Measurements from ENCODE around the gene FOXJ2.

FOXJ2 gene

DNA sequence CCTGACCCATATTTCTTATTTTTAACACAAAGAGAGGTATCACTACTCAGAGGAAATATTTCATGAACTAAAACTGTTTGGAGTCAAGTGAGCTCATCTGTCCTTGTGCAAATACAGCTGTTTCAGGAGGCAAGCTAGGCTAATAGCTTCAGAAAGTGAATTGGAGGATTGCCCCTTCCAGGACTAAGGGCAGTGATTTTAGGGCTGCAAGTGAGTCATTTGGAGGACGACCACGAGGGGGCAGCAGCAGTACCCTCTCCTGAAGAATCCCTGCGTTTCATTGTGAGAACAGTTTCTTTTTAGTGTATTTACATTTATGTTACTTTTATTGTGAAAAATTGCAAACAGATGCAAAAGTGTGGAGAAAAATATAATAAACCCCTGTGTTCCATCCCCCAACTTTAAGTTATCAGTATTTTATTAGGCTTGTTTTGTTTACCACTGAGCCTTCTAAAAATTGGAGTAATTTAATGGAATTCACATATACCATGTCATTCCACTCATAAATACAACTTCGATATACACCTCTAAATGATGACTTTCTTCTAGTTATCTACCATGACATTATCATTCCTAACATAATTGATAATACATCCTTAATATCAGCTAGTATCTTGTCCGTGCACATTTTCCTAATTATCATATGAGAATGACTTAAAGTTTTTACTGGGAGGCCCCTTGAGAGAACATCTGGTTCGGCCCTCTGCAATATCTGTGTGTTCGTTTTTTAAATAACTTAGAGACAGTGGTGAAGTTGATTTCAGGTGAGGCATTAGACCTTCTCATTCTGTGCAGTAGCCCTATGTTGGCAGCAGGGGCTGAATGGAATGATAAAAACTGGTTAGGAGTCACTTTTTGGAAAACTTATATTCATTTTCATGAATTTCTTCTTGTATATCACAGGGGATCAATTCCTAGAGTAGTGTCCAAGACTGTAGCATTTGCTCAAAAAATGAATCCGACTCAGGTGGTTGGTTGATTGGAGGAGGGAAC, 13.7 kb downstream of the FOXJ2 start:
- no peaks in the 10 kb centered on the region for H3K9me3 Mint-ChIP-seq
- no peak overlapping the region for H3K27ac Mint-ChIP-seq
- TF ChIP-seq, protein P1, sequence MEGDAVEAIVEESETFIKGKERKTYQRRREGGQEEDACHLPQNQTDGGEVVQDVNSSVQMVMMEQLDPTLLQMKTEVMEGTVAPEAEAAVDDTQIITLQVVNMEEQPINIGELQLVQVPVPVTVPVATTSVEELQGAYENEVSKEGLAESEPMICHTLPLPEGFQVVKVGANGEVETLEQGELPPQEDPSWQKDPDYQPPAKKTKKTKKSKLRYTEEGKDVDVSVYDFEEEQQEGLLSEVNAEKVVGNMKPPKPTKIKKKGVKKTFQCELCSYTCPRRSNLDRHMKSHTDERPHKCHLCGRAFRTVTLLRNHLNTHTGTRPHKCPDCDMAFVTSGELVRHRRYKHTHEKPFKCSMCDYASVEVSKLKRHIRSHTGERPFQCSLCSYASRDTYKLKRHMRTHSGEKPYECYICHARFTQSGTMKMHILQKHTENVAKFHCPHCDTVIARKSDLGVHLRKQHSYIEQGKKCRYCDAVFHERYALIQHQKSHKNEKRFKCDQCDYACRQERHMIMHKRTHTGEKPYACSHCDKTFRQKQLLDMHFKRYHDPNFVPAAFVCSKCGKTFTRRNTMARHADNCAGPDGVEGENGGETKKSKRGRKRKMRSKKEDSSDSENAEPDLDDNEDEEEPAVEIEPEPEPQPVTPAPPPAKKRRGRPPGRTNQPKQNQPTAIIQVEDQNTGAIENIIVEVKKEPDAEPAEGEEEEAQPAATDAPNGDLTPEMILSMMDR (IDR thresholded peaks at IDR 0.05; ENCODE audit: unreplicated experiment in 3 of 3), result peak; percentile 77 to 90 (median 81)
- no peak overlapping the region for H3K4me3 Mint-ChIP-seq
- H3K4me1 Mint-ChIP-seq, result no peaks in the 10 kb centered on the region
- H3K27me3 Mint-ChIP-seq (ENCODE audit: low read depth), result no peaks in the 10 kb centered on the region
- peaks cover 80% of the 10 kb centered on the region for H3K36me3 Mint-ChIP-seq (ENCODE audit: low read depth)

DNA sequence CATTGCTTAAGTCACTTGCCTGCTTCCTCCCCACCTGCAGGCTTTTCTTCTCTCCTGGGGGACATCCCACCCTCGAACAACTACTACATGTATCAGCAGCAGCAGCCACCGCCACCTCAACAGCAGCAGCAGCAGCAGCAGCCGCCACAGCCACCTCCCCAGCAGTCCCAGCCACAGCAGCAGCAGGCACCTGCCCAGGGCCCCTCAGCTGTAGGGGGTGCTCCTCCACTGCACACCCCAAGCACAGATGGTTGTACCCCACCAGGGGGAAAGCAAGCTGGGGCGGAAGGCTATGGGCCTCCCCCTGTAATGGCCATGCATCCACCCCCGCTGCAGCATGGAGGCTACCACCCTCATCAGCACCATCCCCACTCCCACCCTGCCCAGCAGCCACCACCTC, 15.3 kb downstream of the FOXJ2 start:
- H3K27me3 Mint-ChIP-seq (ENCODE audit: low read depth), result no peaks in the 10 kb centered on the region
- peaks cover 75% of the 10 kb centered on the region for H3K36me3 Mint-ChIP-seq (ENCODE audit: low read depth)
- H3K4me1 Mint-ChIP-seq, result no peaks in the 10 kb centered on the region
- H3K4me3 Mint-ChIP-seq, result no peak overlapping the region
- H3K9me3 Mint-ChIP-seq, result no peaks in the 10 kb centered on the region
- no peak overlapping the region for H3K27ac Mint-ChIP-seq
- TF ChIP-seq, protein P1 (IDR thresholded peaks at IDR 0.05; ENCODE audit: unreplicated experiment in 3 of 3), result no peak

DNA sequence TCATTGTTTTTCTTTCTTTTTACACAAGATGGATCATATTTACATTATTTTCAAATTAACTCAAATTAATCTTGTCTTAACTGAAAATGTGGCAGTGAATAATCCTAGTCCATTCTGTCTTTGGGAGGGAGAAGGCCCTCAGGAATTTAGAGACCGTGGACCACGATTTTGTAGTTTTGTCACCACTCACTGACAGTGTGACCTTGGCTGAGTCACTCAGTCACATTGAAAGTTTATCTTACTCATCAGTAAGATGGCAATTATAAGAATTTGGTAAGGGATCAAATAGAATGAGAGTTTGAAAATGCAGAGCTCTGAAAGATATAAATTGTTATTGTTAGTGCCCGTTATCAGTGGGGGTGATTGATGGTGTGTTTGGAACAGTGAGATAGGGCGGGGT, 16.4 kb downstream of the FOXJ2 start:
- TF ChIP-seq, protein P1 (IDR thresholded peaks at IDR 0.05; ENCODE audit: unreplicated experiment in 3 of 3), result no peak
- Mint-ChIP-seq H3K36me3 (ENCODE audit: low read depth) (peaks cover 77% of the 10 kb centered on the region), H3K27ac (no peak overlapping the region), H3K9me3 (no peaks in the 10 kb centered on the region), H3K27me3 (ENCODE audit: low read depth) (no peaks in the 10 kb centered on the region), H3K4me3 (no peak overlapping the region), H3K4me1 (no peaks in the 10 kb centered on the region)

DNA sequence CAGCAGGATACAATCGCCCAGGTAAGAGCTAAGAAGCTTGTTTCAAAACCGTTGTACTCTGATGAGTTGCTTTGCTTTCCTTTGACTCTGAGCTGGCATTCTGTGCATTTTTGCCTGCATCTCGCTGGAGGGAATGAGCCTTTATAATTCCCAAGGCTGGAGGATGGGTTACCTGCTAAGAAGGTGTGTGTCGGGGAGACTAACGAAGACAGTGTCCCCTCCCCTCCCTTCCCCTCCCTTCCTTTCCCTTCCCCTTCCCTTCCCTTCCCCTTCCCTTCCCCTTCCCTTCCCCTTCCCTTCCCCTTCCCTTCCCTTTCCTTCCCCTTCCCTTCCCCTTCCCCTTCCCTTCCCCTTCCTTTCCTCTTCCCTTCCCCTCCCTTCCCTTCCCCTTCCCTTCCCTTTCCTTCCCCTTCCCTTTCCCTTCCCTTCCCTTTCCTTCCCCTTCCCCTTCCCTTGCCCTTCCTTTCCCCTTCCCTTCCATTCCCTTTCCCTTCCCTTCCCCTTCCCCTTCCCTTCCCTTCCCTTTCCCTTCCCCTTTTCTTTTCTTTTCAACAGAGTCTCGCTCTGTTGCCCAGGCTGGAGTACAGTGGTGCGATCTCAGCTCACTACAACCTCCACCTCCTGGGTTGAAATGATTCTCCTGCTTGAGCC, 18.2 kb downstream of the FOXJ2 start:
- Mint-ChIP-seq H3K4me1 (no peaks in the 10 kb centered on the region), H3K27me3 (ENCODE audit: low read depth) (no peaks in the 10 kb centered on the region), H3K4me3 (no peak overlapping the region), H3K36me3 (ENCODE audit: low read depth) (peaks cover 83% of the 10 kb centered on the region), H3K27ac (no peak overlapping the region), H3K9me3 (no peaks in the 10 kb centered on the region)
- TF ChIP-seq, protein P1 (IDR thresholded peaks at IDR 0.05; ENCODE audit: unreplicated experiment in 3 of 3), result no peak

DNA sequence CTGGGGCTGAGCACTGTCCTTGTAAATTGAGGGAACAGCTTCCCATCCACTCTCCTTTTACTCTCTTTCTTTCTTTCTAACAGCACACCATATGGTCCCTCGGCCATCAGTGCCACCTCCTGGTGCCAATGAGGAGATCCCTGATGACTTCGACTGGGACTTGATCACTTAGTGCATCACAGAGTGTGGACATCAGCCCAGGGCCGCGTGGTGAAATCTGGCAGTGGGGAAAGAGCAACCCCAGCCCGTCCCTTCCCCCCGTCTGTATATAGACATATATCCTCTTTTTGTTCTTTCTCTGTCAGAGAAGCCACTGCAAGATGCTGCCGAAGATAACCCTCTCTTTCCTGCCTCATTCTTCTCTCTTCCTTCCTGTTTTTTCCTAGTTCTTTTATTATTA, 20.2 kb downstream of the FOXJ2 start:
- TF ChIP-seq, protein P1 (IDR thresholded peaks at IDR 0.05; ENCODE audit: unreplicated experiment in 3 of 3), result no peak
- no peak overlapping the region for H3K27ac Mint-ChIP-seq
- no peaks in the 10 kb centered on the region for H3K4me1 Mint-ChIP-seq
- no peak overlapping the region for H3K4me3 Mint-ChIP-seq
- no peaks in the 10 kb centered on the region for H3K9me3 Mint-ChIP-seq
- no peaks in the 10 kb centered on the region for H3K27me3 Mint-ChIP-seq (ENCODE audit: low read depth)
- H3K36me3 Mint-ChIP-seq (ENCODE audit: low read depth), result peaks cover 65% of the 10 kb centered on the region

All from nephron (organoid).